Mesothelial cell of epicardium (in vitro differentiated cells): ENCODE data around the gene LALBA. TPM values are rescaled to one million over a fixed set of nuclear protein-coding genes. Genes with fewer than 3 reads are reported as not detected.
"Not testable (repeated sequence)": the region's sequence is repeated elsewhere in the genome, so short reads cannot be mapped to it uniquely, and the experiment has no call there.

Source experiments
- DNase-seq, 2 experiments: peaks; one replicate each; pipeline ENCODE4 v3.0.0; 2021; ENCODE audit warnings: low spot score in 2 of 2; ENCODE audit not compliant: unreplicated experiment in 2 of 2
- H3K27ac Mint-ChIP-seq: 2 replicates; pipeline ENCODE4 v1.8.0; 2021; ENCODE audit warnings: mixed read lengths
- H3K27me3 Mint-ChIP-seq: 2 replicates; pipeline ENCODE4 v1.8.0; 2021; ENCODE audit warnings: low read depth, mixed read lengths
- H3K36me3 Mint-ChIP-seq: 2 replicates; pipeline ENCODE4 v1.8.0; 2021; ENCODE audit warnings: mixed read lengths
- H3K4me1 Mint-ChIP-seq: 2 replicates; pipeline ENCODE4 v1.8.0; 2021; ENCODE audit warnings: mixed read lengths
- H3K4me3 Mint-ChIP-seq: 2 replicates; pipeline ENCODE4 v1.8.0; 2021; ENCODE audit warnings: mild to moderate bottlenecking, moderate library complexity, mixed read lengths
- H3K9me3 Mint-ChIP-seq: 2 replicates; pipeline ENCODE4 v1.8.0; 2021; ENCODE audit warnings: mixed read lengths
- CTCF ChIP-seq: fragments of 200-600 bp; sonication (generic); IDR thresholded peaks from one replicate; pipeline ENCODE4 v1.5.0; 2021; ENCODE audit warnings: antibody characterized with exemption; ENCODE audit not compliant: unreplicated experiment
- total RNA-seq: library from RNA; stranded (reverse); gene quantifications from 3 replicates; pipeline ENCODE4 v1.2.1, GENCODE V29; 2021

LALBA gene
- total RNA-seq, 1 donor from 2014 or later = not detected

GRCh38 chr12:48580831-48581230 lies 11.0 kb upstream of the LALBA start:
- no peaks in the 10 kb centered on the region for H3K36me3 Mint-ChIP-seq
- no peak overlapping the region for H3K27ac Mint-ChIP-seq
- DNase-seq = no peak
- no peak overlapping the region for H3K4me3 Mint-ChIP-seq
- H3K4me1 Mint-ChIP-seq = no peaks in the 10 kb centered on the region
- TF ChIP-seq CTCF = no peak
- H3K27me3 Mint-ChIP-seq = peaks cover 2% of the 10 kb centered on the region
- peaks cover under 1% of the 10 kb centered on the region for H3K9me3 Mint-ChIP-seq

GRCh38 chr12:48572326-48572725 lies 2.5 kb upstream of the LALBA start:
- peaks cover 4% of the 10 kb centered on the region for H3K9me3 Mint-ChIP-seq
- H3K36me3 Mint-ChIP-seq = no peaks in the 10 kb centered on the region
- no peaks in the 10 kb centered on the region for H3K4me1 Mint-ChIP-seq
- TF ChIP-seq CTCF = no peak
- no peak overlapping the region for H3K27ac Mint-ChIP-seq
- H3K4me3 Mint-ChIP-seq = no peak overlapping the region
- peaks cover 10% of the 10 kb centered on the region for H3K27me3 Mint-ChIP-seq
- DNase-seq = no peak

- Mint-ChIP-seq H3K9me3 (peaks cover 7% of the 10 kb centered on the region), H3K27me3 (peaks cover 14% of the 10 kb centered on the region), H3K4me1 (no peaks in the 10 kb centered on the region), H3K27ac (no peak overlapping the region), H3K36me3 (no peaks in the 10 kb centered on the region), H3K4me3 (no peak overlapping the region)
- no peak for DNase-seq
- TF ChIP-seq CTCF = no peak
Measured at GRCh38 chr12:48567731-48568130, 2.1 kb downstream of the LALBA start.

GRCh38 chr12:48557919-48558318 lies 11.9 kb downstream of the LALBA start:
- no peak for TF ChIP-seq CTCF
- H3K4me1 Mint-ChIP-seq = no peaks in the 10 kb centered on the region
- H3K27ac Mint-ChIP-seq = no peak overlapping the region
- H3K9me3 Mint-ChIP-seq = peaks cover 21% of the 10 kb centered on the region
- H3K4me3 Mint-ChIP-seq = no peak overlapping the region
- H3K36me3 Mint-ChIP-seq = no peaks in the 10 kb centered on the region
- no peak for DNase-seq
- peaks cover 5% of the 10 kb centered on the region for H3K27me3 Mint-ChIP-seq

GRCh38 chr12:48556631-48557030 lies 13.2 kb downstream of the LALBA start:
- no peak for TF ChIP-seq CTCF
- H3K36me3 Mint-ChIP-seq = peaks cover 2% of the 10 kb centered on the region
- H3K27me3 Mint-ChIP-seq = no peaks in the 10 kb centered on the region
- H3K27ac Mint-ChIP-seq = no peak overlapping the region
- H3K4me3 Mint-ChIP-seq = no peak overlapping the region
- H3K4me1 Mint-ChIP-seq = no peaks in the 10 kb centered on the region
- no peak for DNase-seq
- peaks cover 27% of the 10 kb centered on the region for H3K9me3 Mint-ChIP-seq

GRCh38 chr12:48553666-48554343 lies 16.0 kb downstream of the LALBA start:
- H3K4me1 Mint-ChIP-seq, H3K36me3 Mint-ChIP-seq, H3K27ac Mint-ChIP-seq, DNase-seq, H3K27me3 Mint-ChIP-seq, H3K4me3 Mint-ChIP-seq: not testable (repeated sequence)
- peaks cover 29% of the 10 kb centered on the region for H3K9me3 Mint-ChIP-seq

GRCh38 chr12:48551636-48552035 lies 18.2 kb downstream of the LALBA start:
- not testable (repeated sequence) for DNase-seq, H3K36me3 Mint-ChIP-seq, H3K4me1 Mint-ChIP-seq, H3K27ac Mint-ChIP-seq, H3K4me3 Mint-ChIP-seq, H3K27me3 Mint-ChIP-seq
- peaks cover 24% of the 10 kb centered on the region for H3K9me3 Mint-ChIP-seq

- not testable (repeated sequence) for H3K27me3 Mint-ChIP-seq, H3K4me3 Mint-ChIP-seq, H3K36me3 Mint-ChIP-seq, H3K9me3 Mint-ChIP-seq, DNase-seq, H3K27ac Mint-ChIP-seq, H3K4me1 Mint-ChIP-seq
Measured at GRCh38 chr12:48547012-48547411, 22.8 kb downstream of the LALBA start.
